GM18508 (cell line): ENCODE measurements around the gene PAPPA2.
"Not testable (repeated sequence)": the region's sequence is repeated elsewhere in the genome, so short reads cannot be mapped to it uniquely, and the experiment has no call there.

ENCODE experiments used
- ATAC-seq: cut with Tn5 transposase; IDR thresholded peaks from one replicate; pipeline ENCODE4 v1.9.1; 2021; ENCODE audit warnings: moderate number of reproducible peaks; ENCODE audit not compliant: insufficient read depth, unreplicated experiment

PAPPA2 gene

GRCh38 chr1:176602388-176603004 is 139.5 kb downstream of the PAPPA2 start:
- no peak for ATAC-seq

- ATAC-seq, result no peak
Measured at GRCh38 chr1:176603696-176604095, 140.7 kb downstream of the PAPPA2 start.

- no peak for ATAC-seq
Measured at GRCh38 chr1:176604461-176604860, 141.5 kb downstream of the PAPPA2 start.

GRCh38 chr1:176605176-176605575 is 142.2 kb downstream of the PAPPA2 start:
- ATAC-seq, result no peak

GRCh38 chr1:176609556-176610408 is 146.8 kb downstream of the PAPPA2 start:
- ATAC-seq, result no peak

GRCh38 chr1:176612791-176613190 is 149.8 kb downstream of the PAPPA2 start:
- ATAC-seq, result no peak

- ATAC-seq, result no peak
Measured at GRCh38 chr1:176617881-176618280, 154.9 kb downstream of the PAPPA2 start.

GRCh38 chr1:176619261-176619660 is 156.3 kb downstream of the PAPPA2 start:
- no peak for ATAC-seq

- no peak for ATAC-seq
Measured at GRCh38 chr1:176625365-176625764, 162.4 kb downstream of the PAPPA2 start.

GRCh38 chr1:176626572-176627061 is 163.6 kb downstream of the PAPPA2 start:
- ATAC-seq, result no peak

GRCh38 chr1:176628775-176629174 is 165.8 kb downstream of the PAPPA2 start:
- no peak for ATAC-seq

- not testable (repeated sequence) for ATAC-seq
Measured at GRCh38 chr1:176634733-176635132, 171.8 kb downstream of the PAPPA2 start.

- no peak for ATAC-seq
Measured at GRCh38 chr1:176638713-176639526, 175.9 kb downstream of the PAPPA2 start.

- no peak for ATAC-seq
Measured at GRCh38 chr1:176643536-176643935, 180.6 kb downstream of the PAPPA2 start.

GRCh38 chr1:176648556-176648955 is 185.6 kb downstream of the PAPPA2 start:
- no peak for ATAC-seq

GRCh38 chr1:176656257-176656995 is 193.5 kb downstream of the PAPPA2 start:
- ATAC-seq, result no peak

GRCh38 chr1:176669782-176670181 is 206.8 kb downstream of the PAPPA2 start:
- ATAC-seq, result no peak

- no peak for ATAC-seq
Measured at GRCh38 chr1:176670853-176671252, 207.9 kb downstream of the PAPPA2 start.

GRCh38 chr1:176682830-176683535 is 220.0 kb downstream of the PAPPA2 start:
- no peak for ATAC-seq
